Kidney (tissue), 14 donors: ENCODE data around the gene ACER3. TPM values are rescaled to one million over a fixed set of nuclear protein-coding genes. Genes with fewer than 3 reads are reported as not detected.
A peak's percentile ranks its signal among the peaks of the same experiment; 100 is the strongest.
"Not testable (repeated sequence)": the region's sequence is repeated elsewhere in the genome, so short reads cannot be mapped to it uniquely, and the experiment has no call there.

Experiments used
- DNase-seq, 5 donors: peaks; one replicate each; pipeline ENCODE4 v3.0.0-alpha.2; 2013 to 2020
- FAIRE-seq: peaks from 2 replicates; lab custom pipeline; 2012; peaks lifted over from hg19 to GRCh38; lab: Jason Lieb, UNC
- H3K27ac ChIP-seq, 2 donors: one replicate each; pipeline ENCODE4 v1.7.0; 2013; ENCODE audit warnings: low read depth in 2 of 2, low read length in 2 of 2, inconsistent platforms in 1 of 2
- H3K27me3 ChIP-seq: one replicate; pipeline ENCODE4 v1.7.1; 2013; ENCODE audit warnings: low read length, inconsistent platforms; ENCODE audit not compliant: control insufficient read depth, insufficient read depth
- H3K36me3 ChIP-seq, 3 donors: one replicate each; pipeline versions ENCODE4 v1.7.0 to v1.7.1; 2013; ENCODE audit warnings: low read length in 3 of 3, control low read depth in 1 of 3, inconsistent platforms in 1 of 3; ENCODE audit not compliant: insufficient read depth in 3 of 3, control insufficient read depth in 2 of 3
- H3K4me1 ChIP-seq, 3 donors: one replicate each; pipeline versions ENCODE4 v1.7.0 to v1.7.1; 2013; ENCODE audit warnings: low read length in 3 of 3, inconsistent platforms in 1 of 3, low read depth in 1 of 3; ENCODE audit not compliant: control insufficient read depth in 2 of 3, insufficient read depth in 2 of 3
- H3K4me3 ChIP-seq, 3 donors: one replicate each; pipeline versions ENCODE4 v1.7.0 to v1.8.1; 2013; ENCODE audit warnings: low read length in 3 of 3, control low read depth in 1 of 3, inconsistent platforms in 1 of 3
- H3K9ac ChIP-seq, 3 donors: one replicate each; pipeline versions ENCODE4 v1.7.0 to v1.7.1; 2013; ENCODE audit warnings: low read length in 3 of 3, control low read depth in 1 of 3, inconsistent platforms in 1 of 3
- H3K9me3 ChIP-seq, 3 donors: one replicate each; pipeline versions ENCODE4 v1.7.0 to v1.7.1; 2013; ENCODE audit warnings: low read length in 3 of 3, control low read depth in 1 of 3, inconsistent platforms in 1 of 3; ENCODE audit not compliant: control insufficient read depth in 2 of 3, insufficient read depth in 1 of 3
- CTCF ChIP-seq: IDR thresholded peaks from 3 replicates; pipeline ENCODE4 v1.5.1; 2012; ENCODE audit warnings: mild to moderate bottlenecking, moderate library complexity, borderline replicate concordance; ENCODE audit not compliant: insufficient read depth; ENCODE audit errors: extremely low read depth
- intact Hi-C: fragments of 100-400 bp; cut with DNase I; formaldehyde crosslinking; loops from one replicate; pipeline ENCODE4 v1.11.1; 2022
- polyA plus RNA-seq: library from polyadenylated mRNA; stranded (reverse); fragments of 350-450 nt; fragmentation: Illumina TruSeq; extraction: RNeasy Lipid Tissue Mini Kit (QIAGEN cat#74804); gene quantifications from one replicate; pipeline ENCODE4 v1.2.3, GENCODE V29; 2014; ENCODE audit warnings: low read depth, low replicate concordance; ENCODE audit not compliant: insufficient read depth
- total RNA-seq: library from RNA; stranded (reverse); fragmentation: NEBNext Ultra II Directional; extraction: Animal tissue kit (Norgen Biotek cat#: 25700); gene quantifications from one replicate; pipeline ENCODE4 v1.2.1, GENCODE V29; 2021
- donor health status: control.
- donor health status: control.
- donor health status: control.
- donor health status: control.
- donor health status: control.
- donor health status: DM: yes; HTN: yes; CAD: no.
- donor health status: Normal renal cell carcinoma (clear cell type).

ACER3 gene
- total and polyA plus RNA-seq, 2 donors from 2014 or later, result 5.9 to 35.3 TPM

GRCh38 chr11:76962583-76963416 is 102.1 kb downstream of the ACER3 start:
- no peak for TF ChIP-seq CTCF
- H3K36me3 ChIP-seq, result no peaks in the 10 kb centered on the region
- no peak overlapping the region for H3K9ac ChIP-seq
- FAIRE-seq (no peak), DNase-seq (peak in 2 of 5 donors; percentile 10 to 24)
- no peak overlapping the region for H3K27ac ChIP-seq
- intact Hi-C loops, result no loop called here
- no peaks in the 10 kb centered on the region for H3K4me1 ChIP-seq
- no peak overlapping the region for H3K4me3 ChIP-seq
- no peaks in the 10 kb centered on the region for H3K27me3 ChIP-seq
- H3K9me3 ChIP-seq, result no peaks in the 10 kb centered on the region

- FAIRE-seq, intact Hi-C loops: not testable (repeated sequence)
Measured at GRCh38 chr11:76963417-76964168, 102.9 kb downstream of the ACER3 start.

GRCh38 chr11:76972051-76972450 is 111.3 kb downstream of the ACER3 start:
- no peak overlapping the region for H3K9ac ChIP-seq
- H3K27me3 ChIP-seq, result no peaks in the 10 kb centered on the region
- TF ChIP-seq CTCF, result no peak
- intact Hi-C loops, result no loop called here
- H3K4me1 ChIP-seq, result no peaks in the 10 kb centered on the region
- H3K36me3 ChIP-seq, result no peaks in the 10 kb centered on the region
- DNase-seq (no peak), FAIRE-seq (no peak)
- no peak overlapping the region for H3K27ac ChIP-seq
- no peak overlapping the region for H3K4me3 ChIP-seq
- no peaks in the 10 kb centered on the region for H3K9me3 ChIP-seq

More at GRCh38 chr11:76963417-76964168, 102.9 kb downstream of the ACER3 start:
- H3K36me3 ChIP-seq, H3K9ac ChIP-seq, H3K4me1 ChIP-seq, H3K27ac ChIP-seq, H3K4me3 ChIP-seq, DNase-seq, H3K27me3 ChIP-seq, H3K9me3 ChIP-seq: not testable (repeated sequence)
